IMR-90 (cell line): ENCODE data around the gene SOX6. TPM values are rescaled to one million over a fixed set of nuclear protein-coding genes. Genes with fewer than 3 reads are reported as not detected.

Experiments used
- ATAC-seq: fragments of 200-7000 bp; cut with Tn5 transposase; 2 replicates; pipeline ENCODE4 v1.9.1; 2020; ENCODE audit warnings: low read depth, mild to moderate bottlenecking, moderate library complexity
- BruUV-seq: library from RNA; stranded (reverse); fragments of 400-500 nt; replicated peaks from 2 replicates; lab custom pipeline; 2021; lab: Mats Ljungman, UMichigan
- CTCF ChIA-PET: fragments of 300-600 bp; formaldehyde crosslinking; extraction: SDS; loops from one replicate; lab custom pipeline; 2021; ENCODE audit warnings: antibody characterized with exemption; lab: Yijun Ruan, JAX
- POLR2A ChIA-PET: fragments of 300-600 bp; sonication (Branson Sonifier 250); formaldehyde crosslinking; loops from one replicate; lab custom pipeline; 2022; ENCODE audit warnings: antibody characterized with exemption; ENCODE audit not compliant: unreplicated experiment; lab: Charles Lee
- DNase-seq: peaks from one replicate; pipeline ENCODE4 v3.0.0; 2013
- H2AFZ ChIP-seq: replicated peaks from 2 replicates; pipeline ENCODE3; 2013; ENCODE audit warnings: low read length, mild to moderate bottlenecking; ENCODE audit not compliant: poor library complexity
- H2AK5ac ChIP-seq: 2 replicates; pipeline ENCODE4 v1.6.1; 2013; ENCODE audit warnings: low read depth, low read length, inconsistent platforms
- H2AK9ac ChIP-seq: replicated peaks from 2 replicates; pipeline ENCODE3; 2013; ENCODE audit warnings: mild to moderate bottlenecking, low read depth, low read length, moderate library complexity; ENCODE audit not compliant: poor library complexity
- H2BK120ac ChIP-seq: 2 replicates; pipeline ENCODE4 v1.6.1; 2013; ENCODE audit warnings: low read depth, low read length, inconsistent platforms
- H2BK15ac ChIP-seq: 3 replicates; pipeline ENCODE4 v1.6.1; 2013; ENCODE audit warnings: low read depth, low read length, inconsistent platforms
- H2BK20ac ChIP-seq: 2 replicates; pipeline ENCODE4 v1.6.1; 2013; ENCODE audit warnings: low read depth, mild to moderate bottlenecking, inconsistent platforms, low read length, moderate library complexity
- H2BK5ac ChIP-seq: 2 replicates; pipeline ENCODE4 v1.6.1; 2013; ENCODE audit warnings: mild to moderate bottlenecking, low read depth, low read length, inconsistent platforms; ENCODE audit not compliant: poor library complexity, severe bottlenecking
- H3K14ac ChIP-seq: replicated peaks from 2 replicates; pipeline ENCODE4 v1.6.1; 2013; ENCODE audit warnings: low read depth, low read length, inconsistent platforms
- H3K18ac ChIP-seq: 2 replicates; pipeline ENCODE4 v1.6.1; 2013; ENCODE audit warnings: low read depth, low read length, control low read depth
- H3K23ac ChIP-seq: 2 replicates; pipeline ENCODE4 v1.6.1; 2013; ENCODE audit warnings: low read depth, low read length, inconsistent platforms
- H3K27ac ChIP-seq: 2 replicates; pipeline ENCODE4 v1.5.1; 2013; ENCODE audit warnings: mild to moderate bottlenecking, control low read depth, low read length; ENCODE audit not compliant: insufficient read depth
- H3K27me3 ChIP-seq: 2 replicates; pipeline ENCODE4 v1.6.1; 2013; ENCODE audit warnings: low read length; ENCODE audit not compliant: control insufficient read depth, insufficient read depth
- H3K36me3 ChIP-seq: 2 replicates; pipeline ENCODE4 v1.6.1; 2013; ENCODE audit warnings: low read length, mixed read lengths; ENCODE audit not compliant: control insufficient read depth, insufficient read depth
- H3K4ac ChIP-seq: 2 replicates; pipeline ENCODE4 v1.6.1; 2013; ENCODE audit warnings: low read depth, low read length, inconsistent platforms
- H3K4me1 ChIP-seq: 2 replicates; pipeline ENCODE4 v1.6.1; 2013; ENCODE audit warnings: low read length, mixed read lengths; ENCODE audit not compliant: control insufficient read depth, insufficient read depth
- H3K4me2 ChIP-seq: 2 replicates; pipeline ENCODE4 v1.6.1; 2013; ENCODE audit warnings: low read depth, mild to moderate bottlenecking, control low read depth, low read length, moderate library complexity
- H3K4me3 ChIP-seq: 2 replicates; pipeline ENCODE4 v1.5.1; 2013; ENCODE audit warnings: low read depth, mild to moderate bottlenecking, control low read depth, low read length, moderate library complexity; ENCODE audit not compliant: insufficient read depth
- H3K56ac ChIP-seq: 2 replicates; pipeline ENCODE4 v1.6.1; 2013; ENCODE audit warnings: low read length, inconsistent platforms; ENCODE audit not compliant: insufficient read depth; ENCODE audit errors: extremely low read depth
- H3K79me1 ChIP-seq, 2 experiments: 2 replicates each; pipeline ENCODE4 v1.6.1; 2013; ENCODE audit warnings: low read length in 2 of 2, inconsistent platforms in 1 of 2, low read depth in 1 of 2
- H3K9ac ChIP-seq: 2 replicates; pipeline ENCODE4 v1.6.1; 2013; ENCODE audit warnings: low read depth, low read length, control low read depth
- H3K9me1 ChIP-seq: 2 replicates; pipeline ENCODE4 v1.6.1; 2013; ENCODE audit warnings: low read length, inconsistent platforms; ENCODE audit not compliant: insufficient read depth
- H3K9me3 ChIP-seq: 2 replicates; pipeline ENCODE4 v1.6.1; 2013; ENCODE audit warnings: low read length; ENCODE audit not compliant: control insufficient read depth, insufficient read depth
- H4K20me1 ChIP-seq: 2 replicates; pipeline ENCODE4 v1.6.1; 2013; ENCODE audit warnings: low read length, inconsistent platforms; ENCODE audit not compliant: insufficient read depth
- H4K5ac ChIP-seq: 2 replicates; pipeline ENCODE4 v1.6.1; 2013; ENCODE audit warnings: mild to moderate bottlenecking, low read depth, low read length, control low read depth
- H4K8ac ChIP-seq, 2 experiments: 2 replicates each; pipeline ENCODE4 v1.6.1; 2013; ENCODE audit warnings: low read depth in 2 of 2, low read length in 2 of 2, control low read depth in 1 of 2, inconsistent platforms in 1 of 2
- H4K91ac ChIP-seq: 2 replicates; pipeline ENCODE4 v1.6.1; 2013; ENCODE audit warnings: low read depth, low read length, inconsistent platforms; ENCODE audit not compliant: insufficient read depth
- BHLHE40 ChIP-seq: fragments of 150-350 bp; IDR thresholded peaks from 2 replicates; pipeline ENCODE4 v1.6.1; 2016; ENCODE audit warnings: mild to moderate bottlenecking, low read depth, low read length
- CEBPB ChIP-seq: IDR thresholded peaks from 2 replicates; pipeline ENCODE4 v1.6.1; 2012; ENCODE audit warnings: low read depth, low read length, improper control_type of control experiment
- CHD1 ChIP-seq: IDR thresholded peaks from 2 replicates; pipeline ENCODE4 v1.6.1; 2012; ENCODE audit warnings: low read depth, low read length, improper control_type of control experiment
- MAFK ChIP-seq: IDR thresholded peaks from 2 replicates; pipeline ENCODE4 v1.6.1; 2012; ENCODE audit warnings: low read depth, low read length, improper control_type of control experiment
- MAZ ChIP-seq: IDR thresholded peaks from 2 replicates; pipeline ENCODE4 v1.6.1; 2012; ENCODE audit warnings: low read depth, mild to moderate bottlenecking, low read length, improper control_type of control experiment, moderate library complexity, borderline replicate concordance
- NFE2L2 ChIP-seq: fragments of 150-350 bp; IDR thresholded peaks from 2 replicates; pipeline ENCODE4 v1.6.1; 2016; ENCODE audit warnings: low read depth, mild to moderate bottlenecking, low read length
- RAD21 ChIP-seq: IDR thresholded peaks from 2 replicates; pipeline ENCODE4 v1.6.1; 2012; ENCODE audit warnings: low read length, improper control_type of control experiment
- RCOR1 ChIP-seq: IDR thresholded peaks from 2 replicates; pipeline ENCODE4 v1.6.1; 2012; ENCODE audit warnings: mild to moderate bottlenecking, low read length, improper control_type of control experiment; ENCODE audit not compliant: insufficient replicate concordance
- SMC3 ChIP-seq: fragments of 150-350 bp; IDR thresholded peaks from 2 replicates; pipeline ENCODE4 v1.6.1; 2016; ENCODE audit warnings: low read depth, mild to moderate bottlenecking, antibody characterized with exemption, low read length, moderate library complexity
- WGBS, 2 experiments: methylation state at CpG; one replicate each; pipeline versions ENCODE4 v1.1.5 to v1.1.7; 2013; ENCODE audit warnings: missing lambda C conversion rate in 2 of 2; ENCODE audit not compliant: insufficient read length in 1 of 2; ENCODE audit errors: extremely low coverage in 2 of 2; 5-methylcytosine and 5-hydroxymethylcytosine counted together
- dilution Hi-C: fragments of 300-500 bp; cut with HindIII; formaldehyde crosslinking; loops from one replicate; pipeline ENCODE4 v1.14.3; 2018; ENCODE audit warnings: low sequenced_read_pairs; ENCODE audit not compliant: unreplicated experiment
- in situ Hi-C: fragments of 300-500 bp; cut with MboI; formaldehyde crosslinking; loops from 3 replicates; pipeline ENCODE4 v1.14.3; 2019; ENCODE audit warnings: low sequenced_read_pairs, inconsistent platforms, mixed read lengths
- intact Hi-C: fragments of 100-400 bp; cut with micrococcal nuclease; formaldehyde crosslinking; loops from 2 replicates; pipeline ENCODE4 v1.10.0; 2022
- polyA plus RNA-seq, 3 experiments: library from polyadenylated mRNA; depleted of rRNA; stranded (reverse); fragments of >200 nt; gene quantifications; 2 replicates each; pipeline ENCODE4 v1.2.3, GENCODE V29; 2012; ENCODE audit warnings: low replicate concordance in 1 of 3
- total RNA-seq: library from RNA; depleted of rRNA; stranded (reverse); fragments of >200 nt; gene quantifications from 2 replicates; pipeline ENCODE4 v1.2.3, GENCODE V29; 2012
- TF ChIP-seq, protein P1 (sequence below): conservative IDR thresholded peaks from 2 replicates; pipeline ENCODE4 v1.5.1; 2012; ENCODE audit warnings: mild to moderate bottlenecking, low read depth, low read length, improper control_type of control experiment
- TF ChIP-seq, protein P2 (sequence below): fragments of 150-350 bp; IDR thresholded peaks from 2 replicates; pipeline ENCODE4 v1.6.1; 2017; ENCODE audit warnings: mild to moderate bottlenecking, antibody characterized with exemption, low read length, low read depth

Gene SOX6
- total and polyA plus RNA-seq, 2 of the 4 experiments (the other 2 are of a cell fraction) = 1.7 to 7.7 TPM

DNA sequence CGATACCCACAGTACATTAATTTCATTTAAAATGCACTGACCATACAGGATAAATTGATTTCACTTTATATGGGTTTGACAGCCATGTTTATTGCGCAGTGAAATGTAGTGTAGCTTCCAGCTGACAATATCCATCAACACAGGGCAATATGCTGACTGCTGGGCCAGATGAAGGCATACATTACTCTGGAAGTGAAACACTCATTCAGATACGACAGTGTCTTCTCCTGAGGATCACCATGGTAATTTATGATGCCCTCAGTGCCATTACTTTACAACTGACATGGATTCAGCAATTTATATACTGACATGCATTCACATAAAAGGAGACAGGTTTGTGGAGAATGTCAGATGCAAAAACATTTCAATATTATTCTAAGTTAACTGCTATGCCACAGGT lies 365.1 kb downstream of the SOX6 start:
- H4K5ac ChIP-seq = no peak overlapping the region
- H3K27me3 ChIP-seq = no peaks in the 10 kb centered on the region
- H3K36me3 ChIP-seq = no peaks in the 10 kb centered on the region
- H3K23ac ChIP-seq = no peak overlapping the region
- peaks cover 14% of the 10 kb centered on the region for H3K4me1 ChIP-seq
- H2BK5ac ChIP-seq = no peak overlapping the region
- intact Hi-C loops = no loop called here
- no peak overlapping the region for H2BK20ac ChIP-seq
- no peaks in the 10 kb centered on the region for H3K9me3 ChIP-seq
- no peak overlapping the region for H3K4me3 ChIP-seq
- no CpG with 5 or more reads among the region's 3 CpGs for WGBS, 2 experiments
- TF ChIP-seq, protein P1, sequence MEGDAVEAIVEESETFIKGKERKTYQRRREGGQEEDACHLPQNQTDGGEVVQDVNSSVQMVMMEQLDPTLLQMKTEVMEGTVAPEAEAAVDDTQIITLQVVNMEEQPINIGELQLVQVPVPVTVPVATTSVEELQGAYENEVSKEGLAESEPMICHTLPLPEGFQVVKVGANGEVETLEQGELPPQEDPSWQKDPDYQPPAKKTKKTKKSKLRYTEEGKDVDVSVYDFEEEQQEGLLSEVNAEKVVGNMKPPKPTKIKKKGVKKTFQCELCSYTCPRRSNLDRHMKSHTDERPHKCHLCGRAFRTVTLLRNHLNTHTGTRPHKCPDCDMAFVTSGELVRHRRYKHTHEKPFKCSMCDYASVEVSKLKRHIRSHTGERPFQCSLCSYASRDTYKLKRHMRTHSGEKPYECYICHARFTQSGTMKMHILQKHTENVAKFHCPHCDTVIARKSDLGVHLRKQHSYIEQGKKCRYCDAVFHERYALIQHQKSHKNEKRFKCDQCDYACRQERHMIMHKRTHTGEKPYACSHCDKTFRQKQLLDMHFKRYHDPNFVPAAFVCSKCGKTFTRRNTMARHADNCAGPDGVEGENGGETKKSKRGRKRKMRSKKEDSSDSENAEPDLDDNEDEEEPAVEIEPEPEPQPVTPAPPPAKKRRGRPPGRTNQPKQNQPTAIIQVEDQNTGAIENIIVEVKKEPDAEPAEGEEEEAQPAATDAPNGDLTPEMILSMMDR = no peak
- TF ChIP-seq NFE2L2 (no peak), BHLHE40 (no peak), MAZ (no peak), SMC3 (no peak), MAFK (no peak), CHD1 (no peak), CEBPB (no peak), RCOR1 (no peak), RAD21 (no peak)
- TF ChIP-seq, protein P2, sequence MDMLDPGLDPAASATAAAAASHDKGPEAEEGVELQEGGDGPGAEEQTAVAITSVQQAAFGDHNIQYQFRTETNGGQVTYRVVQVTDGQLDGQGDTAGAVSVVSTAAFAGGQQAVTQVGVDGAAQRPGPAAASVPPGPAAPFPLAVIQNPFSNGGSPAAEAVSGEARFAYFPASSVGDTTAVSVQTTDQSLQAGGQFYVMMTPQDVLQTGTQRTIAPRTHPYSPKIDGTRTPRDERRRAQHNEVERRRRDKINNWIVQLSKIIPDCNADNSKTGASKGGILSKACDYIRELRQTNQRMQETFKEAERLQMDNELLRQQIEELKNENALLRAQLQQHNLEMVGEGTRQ = no peak
- no peak overlapping the region for H3K27ac ChIP-seq
- DNase-seq (no peak), ATAC-seq (no peak)
- no peak overlapping the region for H2AFZ ChIP-seq
- no peak overlapping the region for H3K9ac ChIP-seq
- H2BK15ac ChIP-seq = no peak overlapping the region
- no peaks in the 10 kb centered on the region for H3K79me1 ChIP-seq
- H2AK9ac ChIP-seq = no peak overlapping the region
- peak overlapping the region; percentile 48 for H3K4ac ChIP-seq
- BruUV-seq = no TSS peak
- no peak overlapping the region for H3K56ac ChIP-seq
- 0 out of 2 replicates have a peak overlapping the region, but pooled peaks have one; percentile 2 for H2BK120ac ChIP-seq
- H3K9me1 ChIP-seq = peaks cover 7% of the 10 kb centered on the region
- H4K8ac ChIP-seq = no peak overlapping the region
- dilution Hi-C loops = no loop called here
- no peak overlapping the region for H4K91ac ChIP-seq
- H3K4me2 ChIP-seq = no peak overlapping the region
- in situ Hi-C loops = no loop called here
- CTCF ChIA-PET = no interaction called here
- H4K20me1 ChIP-seq = no peaks in the 10 kb centered on the region
- no peak overlapping the region for H3K14ac ChIP-seq
- peak overlapping the region; percentile 64; the same call in 1 of the 2 replicates for H3K18ac ChIP-seq
- H2AK5ac ChIP-seq = no peak overlapping the region
- POLR2A ChIA-PET = no interaction called here
